Measurements from ENCODE around the gene MTMR3.

MTMR3 gene

DNA sequence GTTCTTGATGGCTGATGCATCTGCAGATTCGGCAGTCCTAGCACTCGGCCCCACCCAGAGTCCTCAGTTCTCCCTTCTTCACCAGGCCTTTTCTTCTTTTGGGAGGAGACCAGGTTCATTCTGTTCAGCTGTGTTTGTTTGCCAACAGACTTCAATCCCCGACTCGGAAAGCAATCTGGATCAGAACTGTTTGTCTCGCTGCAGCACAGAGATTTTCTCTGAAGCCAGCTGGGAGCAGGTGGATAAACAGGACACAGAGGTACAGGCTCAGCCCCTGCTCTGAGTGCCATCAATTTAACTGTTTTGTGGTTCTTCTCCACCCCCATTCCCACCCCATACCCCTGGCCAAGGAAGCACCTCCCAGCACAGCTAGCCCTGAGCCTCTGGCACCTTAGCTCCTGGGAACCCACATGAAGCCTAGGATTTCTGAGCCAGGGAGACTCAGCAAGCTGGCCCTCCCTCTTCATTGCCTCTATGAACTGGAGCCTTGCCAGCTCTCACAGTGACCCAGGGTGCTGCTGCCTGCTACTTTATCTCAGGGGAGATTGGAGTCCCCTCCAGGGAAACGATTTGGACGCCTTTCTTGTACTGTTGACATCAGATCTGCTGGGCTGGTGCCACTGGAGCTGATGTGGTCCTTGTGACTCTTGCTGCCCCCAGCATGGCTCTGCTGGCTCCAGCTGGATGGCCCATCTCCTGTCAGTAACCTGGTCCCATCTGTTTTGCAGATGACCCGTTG lies 139.1 kb downstream of the MTMR3 start:
- in situ Hi-C loops (cut with MboI; ENCODE audit: low sequenced_read_pairs): loop anchor here (25.0 kb wide), 1 partner anchor 385 kb away; no protein-coding TSS in a partner anchor

DNA sequence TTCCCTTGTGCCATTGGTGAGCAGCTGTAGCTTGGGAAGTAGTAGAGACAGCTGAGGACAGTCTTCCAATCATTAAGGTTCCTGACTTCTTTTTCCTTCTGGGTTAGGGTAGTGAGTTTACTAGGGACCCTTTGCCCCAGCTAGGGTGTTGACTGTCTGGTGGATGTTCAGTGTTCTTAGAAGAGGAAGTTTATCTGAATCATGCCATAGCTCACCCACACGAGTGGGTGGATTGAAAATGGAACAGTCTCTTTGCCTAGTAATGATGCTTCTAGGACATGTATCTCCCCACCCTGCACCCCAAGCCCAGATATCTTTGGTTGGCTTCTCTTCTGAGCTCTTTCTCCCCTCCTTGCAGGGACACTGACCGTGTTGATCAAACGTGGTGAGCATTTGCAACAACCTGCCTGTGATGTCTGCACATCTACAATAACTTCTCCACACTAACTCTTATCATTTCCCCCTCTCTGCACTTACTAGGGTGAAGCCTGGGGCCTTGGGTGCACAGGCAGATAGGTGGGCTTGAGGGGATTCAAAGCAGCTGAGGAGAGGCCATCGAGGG lies 140.2 kb downstream of the MTMR3 start:
- in situ Hi-C loops (cut with MboI; ENCODE audit: low sequenced_read_pairs): loop anchor here (25.0 kb wide), 1 partner anchor 386 kb away; no protein-coding TSS in a partner anchor

GRCh38 chr22:30024231-30024630 lies 141.3 kb downstream of the MTMR3 start:
- in situ Hi-C loops (cut with MboI; ENCODE audit: low sequenced_read_pairs): loop anchor here (25.0 kb wide), 1 partner anchor 387 kb away; no protein-coding TSS in a partner anchor

DNA sequence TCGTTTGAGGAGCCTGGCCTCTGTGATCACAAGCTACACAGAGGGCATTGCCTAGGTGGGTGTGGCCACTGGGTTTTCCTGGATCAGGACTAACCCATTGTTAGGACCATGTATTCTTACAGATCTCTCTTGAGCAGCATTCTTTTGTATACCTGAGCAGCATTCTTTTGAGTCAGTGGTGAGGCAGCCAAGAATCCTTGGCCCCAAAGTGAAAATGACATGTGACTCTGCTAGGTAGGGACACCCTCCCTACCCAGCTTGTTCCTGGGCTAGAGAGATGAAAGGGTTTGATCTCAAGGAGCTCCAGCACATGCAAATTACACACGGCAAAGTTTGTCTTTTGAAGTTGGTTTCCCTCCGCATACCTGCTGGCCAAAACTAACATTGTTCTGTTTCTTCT lies 142.2 kb downstream of the MTMR3 start:
- in situ Hi-C loops (cut with MboI; ENCODE audit: low sequenced_read_pairs): no loop called here

DNA sequence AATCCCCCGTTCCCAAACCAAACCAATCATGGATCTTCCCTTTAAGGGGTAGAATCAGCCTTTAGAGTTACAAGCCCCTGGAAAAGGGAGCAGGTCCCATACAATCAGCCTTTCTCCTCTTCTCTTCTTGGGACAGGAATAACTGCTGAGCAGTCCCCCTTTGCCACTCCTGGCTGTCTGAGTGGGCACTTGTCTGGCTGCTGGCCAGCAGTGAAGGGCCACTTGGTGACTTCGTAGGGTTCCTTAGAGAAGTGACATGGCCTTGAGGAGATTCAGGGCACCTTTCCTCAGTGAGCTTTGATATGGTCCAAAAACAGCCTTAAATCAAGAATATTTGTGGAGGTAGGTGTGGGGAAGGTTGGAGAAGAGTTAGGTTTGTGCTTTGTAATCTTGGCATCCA lies 143.8 kb downstream of the MTMR3 start:
- in situ Hi-C loops (cut with MboI; ENCODE audit: low sequenced_read_pairs): no loop called here

DNA sequence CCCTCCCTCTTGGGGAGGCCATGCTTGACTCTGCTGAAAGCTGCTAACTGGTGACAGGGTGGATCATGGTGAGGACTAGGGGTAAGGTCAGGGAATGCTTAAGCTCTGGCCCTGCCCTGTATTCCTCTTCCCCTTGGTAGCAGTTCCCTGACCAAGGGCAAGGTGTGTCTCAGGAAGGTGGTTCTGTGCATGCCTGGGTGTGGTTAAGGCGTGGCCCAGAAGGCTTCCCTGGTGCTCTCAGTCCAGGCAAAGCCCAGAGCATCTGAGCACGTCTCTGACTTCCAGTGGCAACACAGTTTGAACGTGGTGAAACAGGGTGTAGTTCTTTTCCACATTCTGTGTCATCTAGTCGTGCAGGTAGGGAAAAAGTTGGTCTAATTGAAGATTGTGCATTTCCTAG lies 144.2 kb downstream of the MTMR3 start:
- in situ Hi-C loops (cut with MboI; ENCODE audit: low sequenced_read_pairs): no loop called here

GRCh38 chr22:30027791-30028190 lies 144.8 kb downstream of the MTMR3 start:
- in situ Hi-C loops (cut with MboI; ENCODE audit: low sequenced_read_pairs): no loop called here

DNA sequence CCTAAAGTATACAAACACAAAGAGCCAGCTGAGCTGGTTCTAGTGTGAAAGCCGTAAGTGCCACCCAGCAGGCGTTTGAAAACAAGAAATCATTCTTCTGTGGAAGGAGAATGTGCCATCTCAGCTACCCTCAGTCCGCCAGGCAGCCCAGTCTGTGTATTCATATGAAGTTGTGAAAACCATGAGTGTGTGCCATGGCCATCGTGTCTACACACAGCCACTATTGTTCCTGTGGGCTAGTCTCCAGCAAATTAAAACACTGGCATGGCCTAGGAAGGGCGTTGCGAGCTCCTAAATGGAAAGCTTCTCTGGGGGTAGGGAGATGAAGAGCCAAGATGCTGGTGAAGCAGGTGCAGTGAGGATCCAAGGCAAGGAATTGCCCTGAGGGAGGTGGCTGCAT lies 145.8 kb downstream of the MTMR3 start:
- in situ Hi-C loops (cut with MboI; ENCODE audit: low sequenced_read_pairs): no loop called here

DNA sequence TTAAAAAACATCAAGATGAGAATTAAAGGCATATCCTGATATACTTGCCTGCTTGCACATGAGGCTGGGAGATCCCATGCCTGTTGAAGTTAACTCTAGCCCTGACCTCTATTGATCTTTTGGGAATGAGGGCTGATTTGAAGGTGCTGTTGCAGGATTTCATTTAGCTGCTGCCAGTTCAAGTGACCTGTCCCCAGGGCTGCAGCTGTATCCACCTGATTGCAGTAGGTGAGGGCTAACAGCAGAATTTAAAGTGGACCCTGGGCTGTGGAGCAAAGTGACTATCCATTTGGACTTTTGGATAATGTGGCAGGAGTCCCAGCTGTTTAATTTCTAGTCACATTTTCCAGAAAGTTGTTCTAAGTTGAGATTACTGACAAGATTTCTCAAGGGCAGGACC lies 146.5 kb downstream of the MTMR3 start:
- in situ Hi-C loops (cut with MboI; ENCODE audit: low sequenced_read_pairs): no loop called here

GRCh38 chr22:30030329-30030728 lies 147.4 kb downstream of the MTMR3 start:
- in situ Hi-C loops (cut with MboI; ENCODE audit: low sequenced_read_pairs): no loop called here

DNA sequence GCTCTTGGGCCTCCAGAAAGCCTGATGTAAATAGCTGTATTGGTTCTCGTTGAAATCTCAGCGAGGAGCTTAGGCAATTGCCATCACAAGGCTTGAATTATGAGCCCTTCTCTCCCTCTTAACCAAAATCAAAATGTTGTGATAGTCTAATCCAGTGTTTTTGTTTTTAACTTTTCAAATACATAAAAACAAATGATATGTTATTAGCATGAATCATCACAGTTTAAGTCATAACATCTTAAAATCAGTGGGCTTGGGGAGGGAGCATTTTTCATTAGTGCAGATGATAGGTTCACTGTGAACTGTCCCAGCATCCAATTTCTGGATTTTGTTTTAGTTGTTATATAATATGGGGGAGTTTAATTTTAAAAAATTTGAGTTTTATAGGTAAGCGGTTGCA lies 148.4 kb downstream of the MTMR3 start:
- in situ Hi-C loops (cut with MboI; ENCODE audit: low sequenced_read_pairs): no loop called here

DNA sequence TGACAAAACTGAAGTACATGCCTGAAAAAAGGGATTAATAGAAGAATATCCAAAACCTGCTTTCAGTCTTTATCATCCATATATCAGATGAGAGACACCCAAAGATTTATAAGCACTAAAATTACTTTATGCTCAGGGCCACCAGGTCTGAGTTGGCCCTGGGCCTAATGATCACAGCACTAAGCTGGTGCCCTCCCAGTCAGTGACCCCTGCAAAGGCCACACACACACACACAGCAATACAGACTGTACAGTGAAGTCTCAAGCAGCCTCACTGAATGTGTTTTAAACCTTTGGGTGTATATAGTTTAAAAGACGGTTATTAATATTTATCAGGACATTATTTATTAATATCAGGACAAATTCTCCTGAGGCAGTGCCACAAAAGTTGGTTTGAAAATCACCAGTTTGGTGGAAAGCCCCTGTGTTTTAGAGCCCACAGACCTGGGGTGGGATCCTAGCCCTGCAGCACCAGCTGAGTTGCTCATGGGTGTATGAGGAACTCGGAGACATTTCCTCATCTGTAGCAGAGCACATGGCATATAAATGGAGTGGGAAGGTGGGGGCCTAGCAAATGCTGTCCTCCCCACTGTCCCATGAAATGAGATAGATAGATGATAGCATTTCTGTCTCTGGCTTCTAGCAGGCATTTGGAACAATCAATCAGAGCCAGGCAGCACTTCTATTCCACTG lies 148.9 kb downstream of the MTMR3 start:
- in situ Hi-C loops (cut with MboI; ENCODE audit: low sequenced_read_pairs): no loop called here

GRCh38 chr22:30033137-30033536 lies 150.2 kb downstream of the MTMR3 start:
- in situ Hi-C loops (cut with MboI; ENCODE audit: low sequenced_read_pairs): no loop called here

DNA sequence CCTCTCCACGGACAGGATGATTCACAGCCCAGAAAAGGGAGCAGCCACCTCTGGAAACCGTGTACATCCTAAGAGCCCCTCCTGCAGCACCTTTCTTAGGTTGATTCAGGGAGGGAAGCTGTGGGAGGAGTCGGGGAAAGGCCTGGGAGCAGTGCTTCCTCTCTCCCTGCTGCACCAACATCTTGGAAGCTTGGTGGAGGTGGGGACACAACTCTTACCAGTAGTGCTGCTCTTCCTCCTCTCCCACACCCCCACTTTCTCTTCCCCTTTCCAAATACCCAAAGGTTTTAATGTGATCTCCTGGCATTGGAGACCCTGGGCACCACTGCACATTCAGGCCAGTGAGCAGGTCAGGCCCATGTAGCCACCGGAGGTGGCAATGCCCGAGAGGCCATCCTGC lies 150.9 kb downstream of the MTMR3 start:
- in situ Hi-C loops (cut with MboI; ENCODE audit: low sequenced_read_pairs): no loop called here

DNA sequence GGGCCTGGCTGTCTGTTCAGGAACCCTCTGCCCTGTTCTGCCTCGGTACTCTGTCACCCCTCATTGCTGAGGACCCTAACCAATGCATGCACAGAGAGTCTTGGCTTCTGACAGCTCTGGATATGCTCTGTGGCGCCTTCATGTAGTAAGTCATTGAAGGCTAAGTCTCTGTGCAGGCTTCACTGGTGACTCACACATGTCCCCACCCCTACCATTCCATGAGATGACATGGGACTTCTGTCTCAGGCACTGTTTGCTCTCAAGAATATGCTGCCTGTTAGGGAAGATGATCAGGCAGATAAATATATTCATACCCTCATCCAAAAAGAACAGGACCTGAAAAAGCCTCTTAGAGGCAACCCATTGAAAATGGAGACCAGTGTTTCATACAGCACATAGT lies 153.7 kb downstream of the MTMR3 start:
- in situ Hi-C loops (cut with MboI; ENCODE audit: low sequenced_read_pairs): no loop called here

DNA sequence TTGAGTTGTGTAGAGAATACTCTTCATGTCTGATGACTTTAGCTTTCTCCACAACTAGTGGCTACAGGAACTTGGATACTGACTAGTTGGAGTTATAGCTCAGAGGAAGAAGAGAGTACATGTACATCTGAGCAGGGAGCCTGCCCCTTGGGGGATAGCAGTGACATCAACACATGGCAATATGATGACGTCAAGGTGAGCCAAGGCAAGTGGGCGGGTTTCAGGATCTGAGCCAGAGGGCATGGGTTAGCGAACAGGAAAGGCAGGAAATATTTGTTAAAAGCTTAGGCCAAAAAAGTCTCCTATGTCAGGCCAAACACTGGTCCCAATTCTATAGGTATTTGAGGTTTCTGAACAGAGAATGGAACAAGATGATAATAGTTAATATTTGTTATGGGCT lies 155.2 kb downstream of the MTMR3 start:
- in situ Hi-C loops (cut with MboI; ENCODE audit: low sequenced_read_pairs): no loop called here

DNA sequence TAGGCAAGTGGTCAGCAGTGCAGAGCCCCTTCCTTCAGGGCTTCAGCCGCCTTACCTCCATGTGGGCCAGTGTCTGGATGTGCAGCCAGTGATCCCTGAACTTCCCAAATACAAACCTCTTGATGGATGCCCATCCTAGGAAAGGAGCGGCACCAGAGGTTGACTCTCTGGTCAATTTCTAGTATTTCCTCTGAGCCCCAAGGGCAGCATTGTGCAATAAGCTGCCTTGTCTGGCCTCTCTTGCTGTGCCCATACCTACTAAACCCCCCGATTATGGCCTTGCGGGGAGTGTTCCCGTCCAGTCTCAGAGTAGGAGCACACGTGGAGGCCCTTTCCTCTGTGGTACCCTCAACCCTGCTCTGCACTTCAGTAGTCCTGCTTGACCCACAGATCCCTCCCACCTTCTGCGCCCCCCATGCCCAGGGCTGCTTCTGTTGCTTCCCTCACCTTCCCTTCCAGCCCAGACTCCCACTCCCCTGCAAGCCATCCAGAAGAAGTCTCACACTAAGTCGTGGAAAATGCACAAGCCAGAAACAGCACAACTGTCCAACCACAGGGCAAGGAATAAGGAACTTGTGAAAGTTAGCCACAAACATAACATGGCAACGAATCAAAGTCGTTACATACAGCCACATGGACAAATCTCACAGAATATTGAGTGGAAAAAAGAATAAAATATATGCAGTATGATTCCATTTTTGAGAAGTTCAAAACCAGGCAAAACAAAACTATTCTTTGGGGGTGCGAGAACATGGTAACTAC lies 157.7 kb downstream of the MTMR3 start:
- in situ Hi-C loops (cut with MboI; ENCODE audit: low sequenced_read_pairs): no loop called here

GRCh38 chr22:30041475-30041874 lies 158.5 kb downstream of the MTMR3 start:
- in situ Hi-C loops (cut with MboI; ENCODE audit: low sequenced_read_pairs): no loop called here

GRCh38 chr22:30041881-30042280 lies 158.9 kb downstream of the MTMR3 start:
- in situ Hi-C loops (cut with MboI; ENCODE audit: low sequenced_read_pairs): no loop called here

DNA sequence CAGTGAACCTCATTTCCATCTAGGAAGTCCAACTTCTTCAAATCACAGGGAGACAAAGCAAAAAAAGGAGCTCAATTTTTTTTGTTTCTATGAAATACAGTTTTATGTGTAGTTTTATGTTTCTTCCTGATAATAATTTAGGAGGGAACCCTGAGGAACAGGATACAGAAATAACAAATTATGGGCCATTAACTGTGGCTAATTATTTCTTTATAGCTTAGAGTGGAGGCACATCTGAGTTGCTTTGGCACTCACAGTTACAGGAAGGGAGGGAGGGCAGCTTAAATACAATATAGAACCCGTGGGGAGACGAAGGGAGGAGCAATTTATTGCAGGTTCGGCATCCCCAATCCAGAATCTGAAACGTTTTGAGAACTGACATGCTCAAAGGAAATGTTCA lies 160.2 kb downstream of the MTMR3 start:
- in situ Hi-C loops (cut with MboI; ENCODE audit: low sequenced_read_pairs): no loop called here

DNA sequence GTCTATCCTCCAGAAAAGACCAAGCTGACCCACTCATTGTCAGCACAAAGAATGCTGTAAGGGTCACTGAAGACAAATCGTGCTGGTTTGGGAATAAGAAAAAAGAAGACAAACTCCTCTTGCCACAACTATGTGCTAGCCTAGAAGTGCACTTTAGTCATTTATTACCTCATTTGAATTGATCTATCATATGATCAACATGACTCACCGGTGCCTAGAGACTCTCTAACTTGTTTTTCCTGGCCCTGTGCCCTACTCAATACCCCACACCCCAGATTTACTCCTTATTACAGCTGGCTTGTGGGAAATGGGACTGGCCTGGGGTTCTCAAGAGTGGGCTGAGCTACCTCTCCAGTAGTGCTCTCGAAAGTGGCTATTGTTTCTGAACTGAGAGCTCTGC lies 161.4 kb downstream of the MTMR3 start:
- in situ Hi-C loops (cut with MboI; ENCODE audit: low sequenced_read_pairs): no loop called here
